ENCODE data around the gene PNPLA7. TPM values are rescaled to one million over a fixed set of nuclear protein-coding genes. Genes with fewer than 3 reads are reported as not detected.

PNPLA7 gene
- total and polyA plus RNA-seq, 4 donors: 0.75 to 6.5 (median 2.1) TPM

- Histone ChIP-seq H3K4me1 (ENCODE audit: control insufficient read depth in 4 of 4, insufficient read depth in 4 of 4, low read length in 3 of 4) (no peaks in the 10 kb centered on the region), H3K27ac (ENCODE audit: low read depth in 1 of 2, low read length in 2 of 2) (no peak overlapping the region), H3K9me3 (ENCODE audit: control insufficient read depth in 4 of 4, low read length in 3 of 4) (no peaks in the 10 kb centered on the region), H3K36me3 (ENCODE audit: control insufficient read depth in 4 of 4, insufficient read depth in 3 of 4, low read depth in 1 of 4, low read length in 3 of 4) (peaks cover 0 to 23% (median 4%) of the 10 kb centered on the region in 4 donors), H3K27me3 (ENCODE audit: control insufficient read depth in 4 of 4, insufficient read depth in 4 of 4, low read length in 3 of 4) (no peaks in the 10 kb centered on the region), H3K9ac (ENCODE audit: low read depth in 1 of 2, low read length in 2 of 2) (no peak overlapping the region), H3K4me3 (ENCODE audit: low read depth in 1 of 3, low read length in 3 of 3) (no peak overlapping the region)
- TF ChIP-seq, protein P1, sequence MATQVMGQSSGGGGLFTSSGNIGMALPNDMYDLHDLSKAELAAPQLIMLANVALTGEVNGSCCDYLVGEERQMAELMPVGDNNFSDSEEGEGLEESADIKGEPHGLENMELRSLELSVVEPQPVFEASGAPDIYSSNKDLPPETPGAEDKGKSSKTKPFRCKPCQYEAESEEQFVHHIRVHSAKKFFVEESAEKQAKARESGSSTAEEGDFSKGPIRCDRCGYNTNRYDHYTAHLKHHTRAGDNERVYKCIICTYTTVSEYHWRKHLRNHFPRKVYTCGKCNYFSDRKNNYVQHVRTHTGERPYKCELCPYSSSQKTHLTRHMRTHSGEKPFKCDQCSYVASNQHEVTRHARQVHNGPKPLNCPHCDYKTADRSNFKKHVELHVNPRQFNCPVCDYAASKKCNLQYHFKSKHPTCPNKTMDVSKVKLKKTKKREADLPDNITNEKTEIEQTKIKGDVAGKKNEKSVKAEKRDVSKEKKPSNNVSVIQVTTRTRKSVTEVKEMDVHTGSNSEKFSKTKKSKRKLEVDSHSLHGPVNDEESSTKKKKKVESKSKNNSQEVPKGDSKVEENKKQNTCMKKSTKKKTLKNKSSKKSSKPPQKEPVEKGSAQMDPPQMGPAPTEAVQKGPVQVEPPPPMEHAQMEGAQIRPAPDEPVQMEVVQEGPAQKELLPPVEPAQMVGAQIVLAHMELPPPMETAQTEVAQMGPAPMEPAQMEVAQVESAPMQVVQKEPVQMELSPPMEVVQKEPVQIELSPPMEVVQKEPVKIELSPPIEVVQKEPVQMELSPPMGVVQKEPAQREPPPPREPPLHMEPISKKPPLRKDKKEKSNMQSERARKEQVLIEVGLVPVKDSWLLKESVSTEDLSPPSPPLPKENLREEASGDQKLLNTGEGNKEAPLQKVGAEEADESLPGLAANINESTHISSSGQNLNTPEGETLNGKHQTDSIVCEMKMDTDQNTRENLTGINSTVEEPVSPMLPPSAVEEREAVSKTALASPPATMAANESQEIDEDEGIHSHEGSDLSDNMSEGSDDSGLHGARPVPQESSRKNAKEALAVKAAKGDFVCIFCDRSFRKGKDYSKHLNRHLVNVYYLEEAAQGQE (IDR thresholded peaks at IDR 0.05): no peak
- no peak for TF ChIP-seq HNF4G (IDR thresholded peaks at IDR 0.05)
- TF ChIP-seq SP1 (IDR thresholded peaks at IDR 0.05): no peak
- TF ChIP-seq FOXA1 (IDR thresholded peaks at IDR 0.05): no peak
- no peak for TF ChIP-seq CTCF (IDR thresholded peaks at IDR 0.05; ENCODE audit: low read depth, low read length, missing input control)
- no peak for TF ChIP-seq HNF4A (conservative IDR thresholded peaks at IDR 0.05)
- no peak for TF ChIP-seq GABPA (IDR thresholded peaks at IDR 0.05 in 1 of 2, conservative IDR thresholded peaks at IDR 0.05 in 1 of 2)
- no peak for TF ChIP-seq YY1 (IDR thresholded peaks at IDR 0.05)
- no peak for TF ChIP-seq EGR1 (IDR thresholded peaks at IDR 0.05; ENCODE audit: low read depth in 2 of 2)
- TF ChIP-seq NR2F2 (IDR thresholded peaks at IDR 0.05): no peak
- TF ChIP-seq, protein P2, sequence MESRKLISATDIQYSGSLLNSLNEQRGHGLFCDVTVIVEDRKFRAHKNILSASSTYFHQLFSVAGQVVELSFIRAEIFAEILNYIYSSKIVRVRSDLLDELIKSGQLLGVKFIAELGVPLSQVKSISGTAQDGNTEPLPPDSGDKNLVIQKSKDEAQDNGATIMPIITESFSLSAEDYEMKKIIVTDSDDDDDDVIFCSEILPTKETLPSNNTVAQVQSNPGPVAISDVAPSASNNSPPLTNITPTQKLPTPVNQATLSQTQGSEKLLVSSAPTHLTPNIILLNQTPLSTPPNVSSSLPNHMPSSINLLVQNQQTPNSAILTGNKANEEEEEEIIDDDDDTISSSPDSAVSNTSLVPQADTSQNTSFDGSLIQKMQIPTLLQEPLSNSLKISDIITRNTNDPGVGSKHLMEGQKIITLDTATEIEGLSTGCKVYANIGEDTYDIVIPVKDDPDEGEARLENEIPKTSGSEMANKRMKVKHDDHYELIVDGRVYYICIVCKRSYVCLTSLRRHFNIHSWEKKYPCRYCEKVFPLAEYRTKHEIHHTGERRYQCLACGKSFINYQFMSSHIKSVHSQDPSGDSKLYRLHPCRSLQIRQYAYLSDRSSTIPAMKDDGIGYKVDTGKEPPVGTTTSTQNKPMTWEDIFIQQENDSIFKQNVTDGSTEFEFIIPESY (IDR thresholded peaks at IDR 0.05): no peak
- no peak for TF ChIP-seq FOXA2 (IDR thresholded peaks at IDR 0.05)
- WGBS: 96% methylated on average over 16 of the region's 16 CpGs
- DNase-seq (ENCODE audit: low spot score): no peak
These were observed 56.7 kb downstream of the PNPLA7 start for GRCh38 chr9:137493364-137494103.

- Histone ChIP-seq H3K9ac (ENCODE audit: low read depth in 1 of 2, low read length in 2 of 2) (no peak overlapping the region), H3K36me3 (ENCODE audit: control insufficient read depth in 4 of 4, insufficient read depth in 3 of 4, low read depth in 1 of 4, low read length in 3 of 4) (peaks cover 0 to 22% (median 3%) of the 10 kb centered on the region in 4 donors), H3K27ac (ENCODE audit: low read depth in 1 of 2, low read length in 2 of 2) (no peak overlapping the region), H3K27me3 (ENCODE audit: control insufficient read depth in 4 of 4, insufficient read depth in 4 of 4, low read length in 3 of 4) (no peaks in the 10 kb centered on the region), H3K9me3 (ENCODE audit: control insufficient read depth in 4 of 4, low read length in 3 of 4) (no peaks in the 10 kb centered on the region), H3K4me1 (ENCODE audit: control insufficient read depth in 4 of 4, insufficient read depth in 4 of 4, low read length in 3 of 4) (no peaks in the 10 kb centered on the region), H3K4me3 (ENCODE audit: low read depth in 1 of 3, low read length in 3 of 3) (no peak overlapping the region)
- peak; percentile 43 for DNase-seq (ENCODE audit: low spot score)
- whole genome bisulfite sequencing: 85% methylated on average over 20 of the region's 20 CpGs
- TF ChIP-seq, protein P3, sequence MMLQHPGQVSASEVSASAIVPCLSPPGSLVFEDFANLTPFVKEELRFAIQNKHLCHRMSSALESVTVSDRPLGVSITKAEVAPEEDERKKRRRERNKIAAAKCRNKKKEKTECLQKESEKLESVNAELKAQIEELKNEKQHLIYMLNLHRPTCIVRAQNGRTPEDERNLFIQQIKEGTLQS (IDR thresholded peaks at IDR 0.05): no peak
- TF ChIP-seq FOXA2 (IDR thresholded peaks at IDR 0.05) (no peak), GABPA (IDR thresholded peaks at IDR 0.05 in 1 of 2, conservative IDR thresholded peaks at IDR 0.05 in 1 of 2) (no peak), RAD21 (IDR thresholded peaks at IDR 0.05) (no peak), HNF4G (IDR thresholded peaks at IDR 0.05) (no peak), TAF1 (conservative IDR thresholded peaks at IDR 0.05) (no peak), CTCF (IDR thresholded peaks at IDR 0.05; ENCODE audit: low read depth, low read length, missing input control) (no peak), SP1 (IDR thresholded peaks at IDR 0.05) (no peak)
- TF ChIP-seq, protein P1 (IDR thresholded peaks at IDR 0.05): no peak
These were observed 57.5 kb downstream of the PNPLA7 start for GRCh38 chr9:137492464-137493363.
